Activated T-cell treated with anti-CD3 and anti-CD28 coated beads, Interleukin-2, amount 50 U/mL, for 72 hours (primary cell): ENCODE results near the gene UTP11. TPM values are rescaled to one million over a fixed set of nuclear protein-coding genes. Genes with fewer than 3 reads are reported as not detected.
A peak's percentile ranks its signal among the peaks of the same experiment; 100 is the strongest.

ENCODE experiments used
- ATAC-seq, 2 donors: fragments of 150-1000 bp; cut with Tn5 transposase; replicated peaks in 1 of 2; 2 replicates each; pipeline ENCODE4 v1.10.0; 2021; ENCODE audit warnings: moderate library complexity in 2 of 2, mild to moderate bottlenecking in 1 of 2
- DNase-seq, 2 donors: peaks; one replicate each; pipeline ENCODE4 v3.0.0; 2021 to 2022; ENCODE audit warnings: mixed read lengths in 1 of 2
- H3K27ac Mint-ChIP-seq: one replicate; pipeline ENCODE4 v1.8.0; 2022; ENCODE audit warnings: mild to moderate bottlenecking, moderate library complexity, mixed read lengths
- H3K27me3 Mint-ChIP-seq: one replicate; pipeline ENCODE4 v1.8.0; 2022; ENCODE audit warnings: low read depth, mixed read lengths
- H3K36me3 Mint-ChIP-seq, 2 donors: one replicate each; pipeline ENCODE4 v1.8.0; 2022; ENCODE audit warnings: mixed read lengths in 2 of 2, mild to moderate bottlenecking in 1 of 2; ENCODE audit not compliant: insufficient read depth in 2 of 2
- H3K4me1 Mint-ChIP-seq: one replicate; pipeline ENCODE4 v1.8.0; 2022; ENCODE audit warnings: low read depth, mixed read lengths
- H3K4me3 Mint-ChIP-seq, 2 donors: one replicate each; pipeline ENCODE4 v1.8.0; 2022; ENCODE audit warnings: mild to moderate bottlenecking in 2 of 2, mixed read lengths in 2 of 2, moderate library complexity in 2 of 2
- H3K9me3 Mint-ChIP-seq, 2 donors: one replicate each; pipeline ENCODE4 v1.8.0; 2022; ENCODE audit warnings: mixed read lengths in 2 of 2
- total RNA-seq, 2 donors: library from RNA; stranded (reverse); gene quantifications; one replicate each; pipeline ENCODE4 v1.2.3, GENCODE V29; 2022

The UTP11 gene
- total RNA-seq, 2 donors from 2014 or later: 28.4 to 31.7 TPM

DNA sequence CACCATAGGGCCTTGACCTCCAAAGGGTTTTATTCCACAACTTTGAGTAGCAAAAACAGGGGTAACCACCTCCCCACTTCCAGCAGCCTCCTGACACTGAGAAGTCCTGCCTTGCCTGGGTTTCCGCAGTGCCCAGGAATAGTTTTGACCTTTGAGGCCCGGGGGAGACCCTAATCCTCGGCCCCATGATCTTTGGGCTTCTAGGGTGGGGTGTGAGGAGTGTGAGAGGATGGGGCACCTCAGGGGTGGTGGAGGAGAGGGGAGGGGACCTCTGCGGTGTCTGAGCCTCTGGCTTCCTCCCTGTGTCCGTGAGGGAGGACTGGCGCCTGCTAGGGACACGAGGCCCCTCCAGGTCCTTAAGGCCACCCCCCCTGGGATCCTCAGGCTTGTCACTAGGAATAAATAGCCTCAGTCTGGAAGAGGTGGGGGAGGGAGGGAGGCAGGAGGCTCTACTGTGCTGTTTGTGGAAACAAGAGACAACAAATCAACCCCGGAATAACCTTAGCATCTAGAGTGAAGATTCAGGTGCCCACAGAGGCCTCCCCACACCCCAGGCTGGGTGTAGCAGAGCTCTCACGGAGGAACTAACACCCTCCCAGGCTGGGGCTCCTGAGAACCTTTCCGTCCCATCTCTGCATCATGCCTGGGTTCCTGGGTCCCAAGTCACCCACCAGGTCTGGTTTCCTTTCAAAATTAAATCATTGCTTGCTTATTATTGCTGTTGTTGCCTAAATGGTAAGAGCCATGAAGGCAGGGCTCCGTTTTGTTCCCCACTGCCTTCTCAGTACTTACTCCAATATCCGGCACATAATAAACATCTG, 6.3 kb upstream of the UTP11 start:
- ATAC-seq (no peak), DNase-seq (no peak)
- Mint-ChIP-seq H3K4me1 (peaks cover 50% of the 10 kb centered on the region), H3K4me3 (peak overlapping the region; percentile 64 to 74), H3K27ac (no peak overlapping the region), H3K36me3 (peaks cover 0 to 3% of the 10 kb centered on the region in 2 donors), H3K9me3 (no peaks in the 10 kb centered on the region), H3K27me3 (no peaks in the 10 kb centered on the region)

DNA sequence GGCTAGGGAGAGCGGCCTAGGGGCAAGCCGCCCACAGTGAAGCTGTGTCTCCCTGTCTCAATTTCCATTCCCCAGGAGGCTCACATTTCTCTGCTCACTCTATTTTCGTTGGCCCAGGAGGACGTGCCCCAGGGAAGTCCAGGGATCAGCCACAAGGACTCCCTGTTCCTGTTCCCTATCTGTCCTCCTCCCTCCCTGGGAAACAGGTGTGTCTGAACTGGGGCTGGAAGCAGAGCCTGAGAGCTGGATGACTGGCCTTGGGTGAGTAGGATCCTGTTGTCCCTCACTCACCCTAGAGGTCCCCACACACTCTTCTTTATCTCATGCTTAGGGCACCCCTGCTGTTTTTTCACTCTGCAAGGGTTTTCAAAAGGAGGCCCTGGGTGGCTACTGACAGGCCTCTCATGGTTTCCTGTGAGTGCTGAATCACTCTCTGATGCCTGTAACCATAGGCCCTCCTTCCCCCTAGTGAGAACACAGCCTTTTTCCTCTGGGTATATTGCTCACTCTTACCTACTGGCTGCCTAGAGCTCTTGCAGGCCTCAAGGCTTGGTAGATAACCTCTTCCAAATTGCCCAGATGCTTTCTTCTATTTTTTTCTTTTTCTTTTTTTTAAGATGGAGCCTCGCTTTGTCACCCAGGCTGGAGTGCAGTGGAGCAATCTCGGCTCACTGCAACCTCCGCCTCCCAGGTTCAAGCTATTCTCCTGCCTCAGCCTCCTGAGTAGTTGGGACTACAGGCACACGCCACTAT, 3.3 kb upstream of the UTP11 start:
- H3K36me3 Mint-ChIP-seq: peaks cover 9 to 11% of the 10 kb centered on the region in 2 donors
- peak; percentile 74 to 83 for DNase-seq
- H3K4me3 Mint-ChIP-seq: peak overlapping the region; percentile 71 to 83
- H3K27me3 Mint-ChIP-seq: no peaks in the 10 kb centered on the region
- peak; percentile 78 to 84 for ATAC-seq
- H3K4me1 Mint-ChIP-seq: peaks cover 56% of the 10 kb centered on the region
- no peaks in the 10 kb centered on the region for H3K9me3 Mint-ChIP-seq
- H3K27ac Mint-ChIP-seq: peak overlapping the region; percentile 99

DNA sequence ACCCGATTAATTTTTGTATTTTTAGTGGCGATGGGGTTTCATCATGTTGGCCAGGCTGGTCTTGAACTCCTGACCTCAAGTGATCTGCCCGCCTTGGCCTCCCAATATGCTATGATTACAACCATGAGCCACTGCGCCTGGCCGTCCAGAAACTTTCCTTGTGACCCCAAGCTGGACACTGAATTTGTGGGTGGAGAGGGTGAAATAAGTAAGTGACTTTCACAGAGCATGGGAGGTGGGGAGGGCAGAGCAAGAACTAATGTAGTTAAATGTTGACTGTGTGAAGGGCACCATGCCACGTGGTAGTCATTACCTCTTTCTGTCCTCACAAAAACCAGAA, 2.7 kb upstream of the UTP11 start:
- Mint-ChIP-seq H3K36me3 (peaks cover 6 to 11% of the 10 kb centered on the region in 2 donors), H3K4me1 (peaks cover 56% of the 10 kb centered on the region), H3K27ac (peak overlapping the region; percentile 99), H3K27me3 (no peaks in the 10 kb centered on the region), H3K9me3 (no peaks in the 10 kb centered on the region), H3K4me3 (peak overlapping the region; percentile 71 to 83)
- DNase-seq: no peak
- ATAC-seq: no peak

DNA sequence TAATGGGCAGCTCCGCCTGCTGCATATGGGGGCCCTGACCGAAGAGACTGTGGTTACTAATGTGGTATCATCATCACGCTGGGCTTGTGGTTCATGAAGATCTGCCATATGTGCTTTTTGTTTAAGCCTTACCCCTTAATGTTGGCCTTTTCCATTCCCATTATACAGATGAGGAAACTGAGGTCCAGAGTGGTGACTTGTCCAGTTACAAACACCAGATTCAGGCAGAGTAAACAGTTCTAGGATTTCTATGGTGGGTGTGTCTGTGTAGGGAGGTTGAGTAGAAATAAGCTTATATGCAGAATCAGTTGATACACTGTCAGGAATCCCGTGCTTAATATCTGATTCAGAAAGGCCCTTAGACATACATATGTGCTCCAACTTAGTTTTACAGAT, 691 bp downstream of the UTP11 start:
- no peak for ATAC-seq
- Mint-ChIP-seq H3K36me3 (peaks cover 6 to 23% of the 10 kb centered on the region in 2 donors), H3K27ac (peak overlapping the region; percentile 99), H3K4me3 (peak overlapping the region; percentile 99 to 100), H3K4me1 (peaks cover 64% of the 10 kb centered on the region), H3K9me3 (no peaks in the 10 kb centered on the region), H3K27me3 (no peaks in the 10 kb centered on the region)
- no peak for DNase-seq

DNA sequence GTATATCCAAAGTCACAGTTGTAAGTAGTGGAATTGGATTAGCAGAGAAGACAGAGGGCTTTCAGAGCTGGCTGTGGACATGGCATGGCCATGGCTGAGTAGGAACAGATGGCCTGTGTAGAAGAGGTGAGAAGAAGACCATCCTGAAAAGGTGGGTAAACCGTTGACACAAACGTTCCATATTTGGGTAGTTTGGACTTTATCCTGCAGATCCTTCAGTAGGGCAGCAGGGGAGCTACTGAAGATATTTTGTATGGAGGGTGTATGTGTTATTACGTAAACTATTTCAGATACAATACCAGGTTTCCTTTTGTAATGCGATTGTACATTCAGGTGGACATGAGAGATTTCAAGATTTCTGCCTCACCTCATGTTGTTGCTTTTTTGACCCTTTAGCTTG, 1.6 kb downstream of the UTP11 start:
- Mint-ChIP-seq H3K36me3 (peaks cover 9 to 32% of the 10 kb centered on the region in 2 donors), H3K4me1 (peaks cover 55% of the 10 kb centered on the region), H3K27me3 (no peaks in the 10 kb centered on the region), H3K4me3 (peak overlapping the region; percentile 99 to 100), H3K9me3 (no peaks in the 10 kb centered on the region), H3K27ac (peak overlapping the region; percentile 99)
- DNase-seq (no peak), ATAC-seq (no peak)

DNA sequence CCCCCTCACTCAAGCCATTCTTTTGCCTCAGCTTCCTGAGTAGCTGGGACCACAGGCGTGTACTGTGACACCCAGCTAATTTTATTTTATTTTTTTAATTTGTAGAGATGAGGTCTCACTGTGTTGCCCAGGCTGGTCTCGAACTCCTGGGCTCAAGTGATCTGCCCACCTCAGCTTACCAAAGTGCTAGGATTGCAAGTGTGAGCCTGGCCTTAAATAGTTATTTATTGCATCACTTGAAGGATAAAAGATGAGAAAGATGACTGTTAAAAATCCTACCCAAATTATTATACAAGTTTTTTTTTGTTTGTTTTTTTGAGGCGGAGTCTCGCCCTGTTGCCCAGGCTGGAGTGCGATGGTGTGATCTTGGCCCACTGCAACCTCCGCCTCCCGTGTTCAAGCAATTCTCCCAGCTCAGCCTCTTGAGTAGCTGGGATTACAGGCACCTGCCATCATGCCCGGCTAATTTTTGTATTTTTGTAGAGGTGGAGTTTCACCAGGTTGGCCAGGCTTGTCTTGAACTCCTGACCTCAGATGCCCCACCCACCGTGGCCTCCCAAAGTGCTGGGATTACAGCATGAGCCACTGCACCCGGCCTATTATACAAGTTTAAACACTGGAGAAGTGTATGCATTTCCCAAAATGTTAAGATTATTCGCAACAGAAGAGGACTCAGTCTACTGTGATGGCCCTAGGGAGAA, 2.3 kb downstream of the UTP11 start:
- peaks cover 10 to 32% of the 10 kb centered on the region in 2 donors for H3K36me3 Mint-ChIP-seq
- H3K27me3 Mint-ChIP-seq: no peaks in the 10 kb centered on the region
- DNase-seq (no peak), ATAC-seq (no peak)
- H3K9me3 Mint-ChIP-seq: no peaks in the 10 kb centered on the region
- peak overlapping the region; percentile 70 for H3K27ac Mint-ChIP-seq
- H3K4me3 Mint-ChIP-seq: peak overlapping the region; percentile 99 to 100
- peaks cover 48% of the 10 kb centered on the region for H3K4me1 Mint-ChIP-seq

DNA sequence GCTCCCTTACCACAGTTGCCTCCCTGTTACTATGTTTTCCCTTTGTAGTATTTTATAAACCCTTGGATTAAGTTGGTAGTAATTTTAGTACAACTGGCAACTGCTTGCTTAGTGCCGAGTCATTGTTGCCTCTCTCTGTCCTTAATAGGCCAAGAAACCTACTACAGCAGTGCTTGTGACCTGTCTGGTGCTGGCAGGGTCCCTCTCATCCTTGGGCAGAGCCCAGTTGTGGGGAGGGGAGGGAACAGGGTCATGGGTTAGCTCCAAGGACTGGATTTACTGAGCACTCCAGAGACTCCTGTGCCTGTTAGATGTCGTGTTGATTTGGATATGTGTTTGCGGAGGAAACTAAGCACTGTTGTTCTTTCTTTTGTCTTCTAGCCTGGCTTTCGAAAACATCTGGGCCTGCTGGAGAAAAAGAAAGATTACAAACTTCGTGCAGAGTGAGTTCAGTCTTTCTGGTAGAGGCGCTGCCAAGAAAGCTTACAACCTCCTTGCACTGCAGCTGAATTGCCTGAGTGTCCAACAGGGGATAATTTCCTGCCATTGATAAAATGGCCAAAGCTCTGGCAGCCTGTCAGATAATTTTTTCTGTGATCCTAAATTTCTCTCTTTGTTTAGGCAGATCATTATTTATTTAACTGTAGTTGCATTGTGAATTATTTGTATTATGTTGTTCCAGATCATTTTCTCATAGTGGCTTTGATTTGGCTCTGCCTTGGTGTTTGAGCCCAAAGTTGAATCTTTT, 3.6 kb downstream of the UTP11 start:
- H3K4me3 Mint-ChIP-seq: no peak overlapping the region
- DNase-seq (no peak), ATAC-seq (no peak)
- peaks cover 47% of the 10 kb centered on the region for H3K4me1 Mint-ChIP-seq
- no peaks in the 10 kb centered on the region for H3K9me3 Mint-ChIP-seq
- peak overlapping the region; percentile 48 for H3K27ac Mint-ChIP-seq
- H3K36me3 Mint-ChIP-seq: peaks cover 10 to 38% of the 10 kb centered on the region in 2 donors
- H3K27me3 Mint-ChIP-seq: no peaks in the 10 kb centered on the region

DNA sequence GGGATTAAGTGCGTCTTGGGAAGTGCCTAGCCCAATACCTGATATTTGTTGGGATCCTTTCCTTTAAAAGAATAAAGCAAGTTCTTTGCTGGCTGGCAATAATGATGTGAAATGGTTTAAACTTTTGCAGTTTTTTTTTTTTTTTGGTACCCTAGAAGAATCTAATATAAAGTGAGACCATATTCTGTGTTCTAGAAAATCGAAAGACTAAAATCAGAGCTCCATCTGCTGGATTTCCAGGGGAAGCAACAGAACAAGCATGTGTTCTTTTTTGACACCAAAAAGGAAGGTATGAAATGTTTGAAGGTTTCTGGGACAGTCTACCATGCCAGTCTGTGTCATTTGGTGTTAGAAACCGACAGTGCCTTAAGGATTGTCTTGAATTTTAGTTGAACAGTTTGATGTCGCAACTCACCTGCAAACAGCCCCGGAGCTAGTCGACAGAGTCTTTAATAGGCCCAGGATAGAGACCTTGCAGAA, 6.4 kb downstream of the UTP11 start:
- no peaks in the 10 kb centered on the region for H3K27me3 Mint-ChIP-seq
- no peak overlapping the region for H3K4me3 Mint-ChIP-seq
- H3K36me3 Mint-ChIP-seq: peaks cover 5 to 36% of the 10 kb centered on the region in 2 donors
- H3K4me1 Mint-ChIP-seq: peaks cover 26% of the 10 kb centered on the region
- no peak overlapping the region for H3K27ac Mint-ChIP-seq
- peak; percentile 33 to 34 for ATAC-seq
- no peaks in the 10 kb centered on the region for H3K9me3 Mint-ChIP-seq
- DNase-seq: no peak

DNA sequence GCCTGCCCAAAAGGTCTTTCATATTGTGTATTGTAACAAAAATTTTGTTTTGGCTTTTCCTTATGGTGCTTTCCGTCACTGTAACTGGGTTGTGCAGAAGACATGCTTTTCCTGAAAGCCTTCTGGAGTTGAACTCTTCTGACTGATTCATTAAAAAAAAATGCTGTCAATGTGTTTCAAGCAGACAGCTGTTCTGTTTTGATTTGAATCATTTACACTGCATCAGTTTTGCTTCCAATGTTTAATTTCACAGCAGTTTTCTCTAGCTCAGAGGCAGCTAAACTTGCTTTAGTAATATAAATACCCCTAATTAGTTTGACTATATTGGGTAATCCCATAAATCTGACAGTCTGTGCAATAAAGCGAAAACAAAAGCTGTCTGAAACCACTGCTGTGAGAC, 7.9 kb downstream of the UTP11 start:
- no peak overlapping the region for H3K4me3 Mint-ChIP-seq
- H3K9me3 Mint-ChIP-seq: no peaks in the 10 kb centered on the region
- peaks cover 13% of the 10 kb centered on the region for H3K4me1 Mint-ChIP-seq
- no peak for ATAC-seq
- H3K27me3 Mint-ChIP-seq: no peaks in the 10 kb centered on the region
- H3K36me3 Mint-ChIP-seq: peaks cover 9 to 41% of the 10 kb centered on the region in 2 donors
- H3K27ac Mint-ChIP-seq: no peak overlapping the region
- DNase-seq: no peak

DNA sequence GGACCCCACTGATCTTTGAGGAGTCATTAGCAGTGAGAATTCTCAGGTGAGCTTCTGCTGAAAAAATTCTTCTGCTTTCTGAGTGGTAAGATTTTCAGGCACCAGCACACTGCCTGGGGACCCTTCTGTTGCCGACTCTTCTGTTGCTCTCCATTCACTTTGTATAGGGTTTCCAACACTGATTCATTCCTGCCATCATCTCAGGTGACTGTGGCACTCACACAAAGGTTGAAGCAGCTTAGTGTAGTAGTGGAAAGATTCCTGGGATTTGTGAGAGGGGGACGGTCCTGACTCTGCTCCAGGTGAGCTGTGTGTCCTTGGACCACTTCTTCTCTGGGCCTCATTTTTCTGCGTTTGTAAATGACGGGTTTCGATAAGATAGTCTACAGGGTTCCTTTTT, 9.4 kb downstream of the UTP11 start:
- H3K27me3 Mint-ChIP-seq: no peaks in the 10 kb centered on the region
- H3K27ac Mint-ChIP-seq: no peak overlapping the region

DNA sequence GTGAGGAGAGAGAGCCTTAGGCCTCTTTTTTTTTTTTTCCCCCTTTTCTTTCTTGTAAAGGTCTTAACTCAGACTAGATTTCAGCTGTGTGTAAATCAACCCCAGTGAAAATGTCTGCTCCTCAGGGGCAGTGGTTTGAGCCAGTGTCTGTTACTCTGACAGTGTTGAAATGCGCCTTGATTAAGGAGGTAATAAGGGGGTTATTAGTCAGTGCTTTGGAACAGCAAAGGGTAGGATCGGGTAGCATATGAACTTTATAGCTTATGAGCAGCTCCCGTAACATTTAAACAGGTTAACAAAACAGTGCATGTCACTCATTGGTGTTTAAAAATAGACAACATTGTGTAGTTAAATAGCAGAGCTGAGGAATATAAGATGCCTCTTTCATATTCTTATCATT, 10.3 kb downstream of the UTP11 start:
- no peaks in the 10 kb centered on the region for H3K9me3 Mint-ChIP-seq
- no peaks in the 10 kb centered on the region for H3K27me3 Mint-ChIP-seq
- peaks cover 30% of the 10 kb centered on the region for H3K4me1 Mint-ChIP-seq
- no peak for DNase-seq
- no peak for ATAC-seq
- H3K36me3 Mint-ChIP-seq: peaks cover 9 to 32% of the 10 kb centered on the region in 2 donors
- no peak overlapping the region for H3K27ac Mint-ChIP-seq
- no peak overlapping the region for H3K4me3 Mint-ChIP-seq

More for the DNA sequence above, 9.4 kb downstream of the UTP11 start:
- peaks cover 21% of the 10 kb centered on the region for H3K4me1 Mint-ChIP-seq
- ATAC-seq (no peak), DNase-seq (no peak)
- no peaks in the 10 kb centered on the region for H3K9me3 Mint-ChIP-seq
- H3K4me3 Mint-ChIP-seq: no peak overlapping the region
- H3K36me3 Mint-ChIP-seq: peaks cover 9 to 37% of the 10 kb centered on the region in 2 donors

DNA sequence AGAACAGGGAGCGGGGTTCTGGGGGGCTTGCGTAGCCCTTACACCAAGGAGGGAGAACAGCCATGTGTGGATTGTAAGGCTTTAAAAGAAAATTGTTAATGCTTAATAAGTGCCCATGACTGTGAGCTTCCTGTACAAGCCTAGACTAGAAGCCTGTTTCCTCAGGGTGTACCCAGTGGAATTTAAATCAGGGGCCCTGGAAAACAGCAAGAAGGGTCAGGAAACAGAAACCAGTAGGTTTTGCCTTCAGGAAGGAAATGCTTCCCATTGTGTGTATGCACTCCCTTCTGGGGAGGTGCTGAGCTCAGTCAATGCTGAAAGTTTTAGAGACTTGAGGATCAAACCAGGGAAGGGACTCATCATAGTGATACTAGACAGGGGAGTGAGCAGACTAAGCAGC, 12.7 kb downstream of the UTP11 start:
- Mint-ChIP-seq H3K4me1 (peaks cover 53% of the 10 kb centered on the region), H3K27ac (no peak overlapping the region), H3K9me3 (no peaks in the 10 kb centered on the region), H3K36me3 (peaks cover 6 to 18% of the 10 kb centered on the region in 2 donors), H3K4me3 (no peak overlapping the region), H3K27me3 (no peaks in the 10 kb centered on the region)
- no peak for ATAC-seq
- DNase-seq: no peak
